GM21717 (cell line): ENCODE measurements around the gene USH2A.

Experiments used
- ATAC-seq: cut with Tn5 transposase; IDR thresholded peaks from one replicate; pipeline ENCODE4 v1.9.1; 2021; ENCODE audit warnings: mild to moderate bottlenecking, moderate library complexity; ENCODE audit not compliant: unreplicated experiment

The USH2A gene

DNA sequence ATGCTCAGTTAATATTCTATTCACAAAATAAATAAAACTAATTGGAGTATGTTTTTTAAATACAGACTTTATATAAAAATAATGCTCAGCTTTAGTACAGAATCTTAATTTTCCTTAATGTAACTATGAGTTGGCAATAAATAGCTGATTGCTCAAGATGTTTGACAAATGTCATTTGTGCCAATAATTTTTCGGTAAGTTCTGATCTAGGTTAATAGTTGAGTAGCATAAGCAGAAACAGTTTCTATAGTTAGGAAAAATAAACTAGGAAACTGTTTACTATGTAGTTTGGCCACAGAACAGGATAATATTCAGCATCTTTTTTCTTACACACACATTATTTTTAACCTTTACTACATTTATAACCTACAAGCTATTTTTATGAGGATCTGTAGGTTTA, 815.8 kb downstream of the USH2A start:
- no peak for ATAC-seq

DNA sequence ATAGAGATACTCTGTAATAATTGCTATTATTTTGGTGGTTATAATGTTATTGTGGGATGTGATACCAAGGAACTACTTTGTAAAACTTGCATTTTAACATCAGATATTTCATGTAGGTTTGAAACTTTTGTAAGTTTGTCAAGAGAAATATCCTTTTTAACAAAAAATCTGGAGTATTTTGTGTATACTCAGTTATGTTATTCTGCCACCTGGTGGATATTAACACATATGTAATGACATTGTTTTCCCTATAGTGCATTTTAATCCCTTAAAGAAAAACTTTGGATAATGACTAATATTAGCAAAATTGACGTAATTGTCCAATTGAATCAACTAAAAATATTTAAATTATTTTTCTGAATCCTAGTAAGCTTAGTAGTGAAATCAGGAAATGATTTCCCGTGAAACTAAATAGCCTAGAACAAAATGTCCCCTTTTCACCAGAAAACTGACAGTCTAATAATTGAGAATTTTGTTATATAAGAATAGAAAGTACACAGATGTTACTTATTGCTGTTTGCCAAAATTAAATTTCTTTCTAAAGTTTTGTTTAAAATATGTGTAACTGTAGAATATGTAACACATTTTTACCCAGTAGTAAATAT, 816.6 kb downstream of the USH2A start:
- no peak for ATAC-seq

- no peak for ATAC-seq
Observed at GRCh38 chr1:215606036-215606435, 817.2 kb downstream of the USH2A start.

GRCh38 chr1:215605011-215605621, 818.1 kb downstream of the USH2A start:
- ATAC-seq, result no peak

- ATAC-seq, result no peak
Observed at GRCh38 chr1:215603319-215603718, 819.9 kb downstream of the USH2A start.

- no peak for ATAC-seq
Observed at GRCh38 chr1:215601276-215601675, 822.0 kb downstream of the USH2A start.

DNA sequence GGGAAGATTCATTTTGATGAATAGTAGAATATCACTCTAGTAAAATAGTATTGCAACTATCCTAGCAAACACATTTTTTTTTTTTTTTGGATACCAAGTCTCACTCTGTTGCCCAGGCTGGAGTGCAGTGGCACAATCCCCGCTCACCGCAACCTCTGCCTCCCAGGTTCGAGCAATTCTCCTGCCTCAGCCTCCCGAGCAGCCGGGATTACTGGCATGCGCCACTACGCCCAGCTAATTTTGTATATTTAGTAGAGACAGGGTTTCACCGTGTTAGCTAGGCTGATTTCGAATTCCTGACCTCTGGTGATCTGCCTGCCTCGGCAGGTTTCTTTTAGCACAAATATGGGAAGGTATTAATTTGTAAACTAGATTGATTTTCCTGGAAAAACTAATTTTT, 822.4 kb downstream of the USH2A start:
- ATAC-seq, result no peak

- ATAC-seq, result no peak
Observed at GRCh38 chr1:215600258-215600792, 822.9 kb downstream of the USH2A start.

DNA sequence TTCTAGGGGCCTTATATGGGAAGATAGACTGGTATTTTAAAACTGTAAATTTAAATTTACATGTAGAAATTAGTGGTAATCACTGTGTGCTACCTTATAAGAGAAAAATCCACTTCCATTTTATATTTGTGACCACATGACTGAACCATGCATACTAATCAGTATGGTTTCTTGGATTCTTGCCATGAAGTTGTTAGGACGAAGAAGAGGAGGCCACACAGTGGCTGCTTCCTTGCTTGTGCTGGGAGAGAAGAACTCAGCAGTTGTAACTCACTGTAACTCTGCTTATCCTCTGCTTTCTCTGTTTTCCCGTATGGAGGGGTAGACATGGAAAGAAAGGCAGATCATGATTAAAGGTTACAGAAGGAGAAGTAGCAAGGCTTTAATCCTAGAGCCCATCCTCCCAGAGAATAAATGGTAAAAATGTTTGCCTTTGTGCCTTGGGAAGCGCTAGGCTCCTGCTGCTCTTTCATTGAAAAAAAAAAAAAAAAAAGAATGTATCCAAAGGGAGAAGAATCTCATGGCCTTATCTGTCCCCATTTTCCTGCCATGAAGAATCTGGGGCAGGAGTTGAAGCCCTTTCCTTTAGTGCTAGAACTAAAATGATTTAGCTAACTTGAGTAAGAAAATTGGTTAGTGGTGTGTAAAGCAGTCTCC, 823.7 kb downstream of the USH2A start:
- no peak for ATAC-seq

- no peak for ATAC-seq
Observed at GRCh38 chr1:215597961-215598360, 825.3 kb downstream of the USH2A start.

- no peak for ATAC-seq
Observed at GRCh38 chr1:215595231-215595630, 828.0 kb downstream of the USH2A start.

DNA sequence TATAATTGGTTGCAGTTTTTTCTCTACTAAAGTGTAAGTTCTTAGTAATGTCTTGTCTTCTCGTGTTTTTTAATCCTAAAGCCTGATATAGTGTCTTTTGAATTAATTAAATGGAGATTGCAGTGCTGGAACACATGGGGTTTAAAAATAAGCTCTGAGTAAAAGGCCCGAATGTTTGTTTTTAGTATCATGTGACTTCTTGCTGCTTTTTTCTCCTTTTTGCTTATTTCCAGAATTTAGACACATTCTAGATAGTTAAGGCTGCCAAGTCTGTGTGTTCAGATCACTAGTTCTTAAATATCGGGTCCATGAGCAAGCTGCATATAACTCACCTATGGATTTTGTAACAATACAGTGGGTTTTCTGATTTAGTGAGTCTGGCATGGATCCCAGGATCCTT, 828.6 kb downstream of the USH2A start:
- no peak for ATAC-seq

GRCh38 chr1:215590779-215591491, 832.3 kb downstream of the USH2A start:
- no peak for ATAC-seq

DNA sequence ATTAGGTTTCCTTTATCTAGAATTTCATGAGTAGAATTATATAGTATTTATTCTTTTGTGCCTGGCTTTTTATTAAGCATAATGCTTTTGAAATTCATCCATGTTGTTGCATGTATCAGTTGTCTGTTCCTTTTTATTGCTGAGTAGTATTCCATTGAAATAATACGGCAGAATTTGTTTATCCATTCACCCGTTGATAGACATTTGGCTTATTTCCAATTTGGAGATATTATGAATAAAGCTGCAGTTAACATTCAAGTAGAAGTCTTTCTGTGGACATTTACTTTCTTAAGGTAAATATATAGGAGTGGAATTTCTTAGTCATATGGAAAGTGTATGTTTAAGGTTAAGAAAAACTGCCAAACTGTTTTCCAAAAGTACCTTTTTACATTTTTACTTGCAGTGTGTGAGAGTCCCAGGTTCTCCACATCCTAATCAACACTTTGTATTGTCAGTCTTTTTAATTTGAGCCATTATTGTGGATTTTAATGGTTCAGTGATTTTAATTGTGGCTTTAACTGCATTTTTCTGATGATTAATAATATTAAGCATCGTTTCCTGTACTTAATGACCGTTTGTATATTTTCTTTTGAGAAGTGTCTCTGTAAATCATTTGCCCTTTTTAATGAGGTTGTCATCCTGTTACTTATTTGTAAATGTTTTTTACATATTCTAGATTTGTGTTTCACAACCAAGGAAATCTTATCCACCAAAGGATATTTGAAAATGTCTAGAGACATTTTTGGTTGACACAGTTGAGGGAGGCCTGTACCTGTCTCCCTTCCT, 833.4 kb downstream of the USH2A start:
- no peak for ATAC-seq

- peak; percentile 73 for ATAC-seq
Observed at GRCh38 chr1:215584389-215584788, 838.9 kb downstream of the USH2A start.

GRCh38 chr1:215583185-215583749, 840.0 kb downstream of the USH2A start:
- no peak for ATAC-seq

GRCh38 chr1:215581896-215582295, 841.4 kb downstream of the USH2A start:
- no peak for ATAC-seq
